Right atrium auricular region (tissue), 2 donors: ENCODE results near the gene RNASE4. TPM values are rescaled to one million over a fixed set of nuclear protein-coding genes. Genes with fewer than 3 reads are reported as not detected.

ENCODE experiments used
- DNase-seq: peaks from one replicate; pipeline ENCODE4 v3.0.0-alpha.2; 2019; ENCODE audit warnings: low spot score
- H3K27ac ChIP-seq, 2 donors: fragments of 200-600 bp; sonication (generic); 1 replicate in 1 of 2; 2 replicates in 1 of 2; pipeline ENCODE4 v1.5.1; 2016 to 2019
- H3K27me3 ChIP-seq, 2 donors: fragments of 200-600 bp; sonication (generic); one replicate each; pipeline versions ENCODE4 v1.5.1 to v1.6.0; 2017 to 2019
- H3K36me3 ChIP-seq: fragments of 200-600 bp; sonication (generic); one replicate; pipeline ENCODE4 v1.5.1; 2016
- H3K4me1 ChIP-seq, 2 donors: fragments of 200-600 bp; sonication (generic); one replicate each; pipeline versions ENCODE4 v1.5.1 to v1.6.0; 2017 to 2019
- H3K4me3 ChIP-seq, 2 donors: fragments of 200-600 bp; sonication (generic); 1 replicate in 1 of 2; 2 replicates in 1 of 2; pipeline ENCODE4 v1.5.1; 2017 to 2019; ENCODE audit warnings: mild to moderate bottlenecking in 1 of 2, moderate library complexity in 1 of 2
- H3K9me3 ChIP-seq, 2 donors: fragments of 200-600 bp; sonication (generic); one replicate each; pipeline ENCODE4 v1.5.1; 2019
- total RNA-seq, 2 donors: library from RNA; depleted of rRNA; stranded (reverse); fragments of >200 nt; gene quantifications; one replicate each; pipeline ENCODE4 v1.1.0, GENCODE V29; 2016
- TF ChIP-seq, protein P1 (sequence below), 2 donors: fragments of 200-600 bp; sonication (generic); IDR thresholded peaks; one replicate each; pipeline ENCODE4 v1.5.1; 2019; ENCODE audit warnings: antibody characterized with exemption in 2 of 2

Gene RNASE4
- total RNA-seq, 2 donors from 2014 or later = 19.5 to 44.4 TPM

DNA sequence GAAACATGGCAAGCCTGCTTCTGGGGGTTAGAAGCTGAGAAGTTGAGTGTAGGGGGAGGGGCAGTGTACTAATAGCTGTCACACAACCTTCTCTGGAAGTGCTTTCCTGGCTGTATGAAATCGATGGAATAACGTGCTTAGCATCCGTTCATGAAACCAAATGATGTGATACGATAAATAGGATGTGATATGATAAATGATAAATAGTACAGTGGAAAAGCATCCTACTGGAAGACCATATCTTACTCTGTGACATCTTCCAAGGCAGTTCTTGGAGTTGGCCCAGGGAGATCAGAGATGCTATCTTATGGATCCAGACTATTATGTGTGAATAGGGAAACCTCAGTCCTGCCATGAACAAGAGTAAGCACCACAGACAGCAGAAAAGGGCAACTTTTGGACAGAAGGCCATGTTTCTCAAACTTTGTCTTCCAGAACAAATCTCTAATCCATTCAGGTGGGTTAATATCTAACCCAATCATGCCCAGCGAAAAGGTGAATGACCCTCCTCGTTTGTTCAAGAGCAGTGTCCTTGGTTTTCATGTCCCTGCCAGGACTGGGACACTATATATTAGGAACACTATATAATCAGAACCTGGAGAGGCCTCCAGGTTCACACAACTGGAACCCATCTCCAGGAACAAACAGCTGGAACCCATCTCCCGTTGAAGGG lies 3.9 kb downstream of the RNASE4 start, which contains the start of gene ANG:
Gene ANG, plus strand, starts transcription at position 598 of the 673 bp plus-strand sequence. CDS start 4,801 bp downstream, outside the sequence.
- H3K4me1 ChIP-seq = peaks cover 0 to 12% of the 10 kb centered on the region in 2 donors
- no peaks in the 10 kb centered on the region for H3K9me3 ChIP-seq
- TF ChIP-seq, protein P1, sequence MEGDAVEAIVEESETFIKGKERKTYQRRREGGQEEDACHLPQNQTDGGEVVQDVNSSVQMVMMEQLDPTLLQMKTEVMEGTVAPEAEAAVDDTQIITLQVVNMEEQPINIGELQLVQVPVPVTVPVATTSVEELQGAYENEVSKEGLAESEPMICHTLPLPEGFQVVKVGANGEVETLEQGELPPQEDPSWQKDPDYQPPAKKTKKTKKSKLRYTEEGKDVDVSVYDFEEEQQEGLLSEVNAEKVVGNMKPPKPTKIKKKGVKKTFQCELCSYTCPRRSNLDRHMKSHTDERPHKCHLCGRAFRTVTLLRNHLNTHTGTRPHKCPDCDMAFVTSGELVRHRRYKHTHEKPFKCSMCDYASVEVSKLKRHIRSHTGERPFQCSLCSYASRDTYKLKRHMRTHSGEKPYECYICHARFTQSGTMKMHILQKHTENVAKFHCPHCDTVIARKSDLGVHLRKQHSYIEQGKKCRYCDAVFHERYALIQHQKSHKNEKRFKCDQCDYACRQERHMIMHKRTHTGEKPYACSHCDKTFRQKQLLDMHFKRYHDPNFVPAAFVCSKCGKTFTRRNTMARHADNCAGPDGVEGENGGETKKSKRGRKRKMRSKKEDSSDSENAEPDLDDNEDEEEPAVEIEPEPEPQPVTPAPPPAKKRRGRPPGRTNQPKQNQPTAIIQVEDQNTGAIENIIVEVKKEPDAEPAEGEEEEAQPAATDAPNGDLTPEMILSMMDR (IDR thresholded peaks at IDR 0.05) = no peak
- H3K27me3 ChIP-seq = no peaks in the 10 kb centered on the region
- H3K27ac ChIP-seq = no peak within 1 kb of the TSS
- DNase-seq = no peak
- no peaks in the 10 kb centered on the region for H3K36me3 ChIP-seq
- no peak within 1 kb of the TSS for H3K4me3 ChIP-seq

DNA sequence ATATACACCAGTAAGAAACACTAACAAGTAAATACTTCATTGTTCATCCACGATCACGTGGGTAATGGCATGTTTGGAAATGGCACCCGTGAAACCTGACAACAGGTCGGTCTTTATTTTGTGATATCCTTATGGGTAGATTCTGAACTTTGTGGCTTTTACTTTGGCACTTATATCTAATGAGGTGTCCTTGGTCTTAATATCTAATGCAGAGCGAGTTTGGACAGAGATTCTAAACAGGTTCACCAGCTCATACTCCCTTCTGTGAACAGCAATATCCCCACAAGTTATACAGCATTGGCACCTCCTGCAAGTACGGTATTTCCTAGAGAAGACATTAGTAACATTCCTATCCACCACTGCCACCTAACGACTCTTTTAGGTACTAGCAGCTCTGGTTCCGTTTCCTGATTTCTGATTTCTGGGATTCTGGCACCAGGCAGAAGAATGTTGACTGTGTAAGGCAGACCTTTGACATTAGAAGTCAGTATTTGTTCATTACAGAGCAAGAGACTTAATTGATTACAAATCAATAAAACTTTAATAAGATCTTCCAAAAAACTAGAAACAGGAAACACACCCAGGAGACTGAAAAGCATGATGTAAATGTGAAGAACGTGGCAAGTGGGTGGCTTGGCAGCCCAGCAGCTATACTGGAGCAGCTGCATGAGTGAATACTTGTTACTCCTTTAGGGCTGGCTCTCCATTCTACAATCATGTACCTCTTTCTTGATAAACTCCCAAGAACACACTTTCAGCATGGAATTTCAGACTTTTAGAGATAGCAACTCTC lies 6.7 kb downstream of the RNASE4 start:
- no peak overlapping the region for H3K27ac ChIP-seq
- peak; percentile 63 for DNase-seq
- H3K9me3 ChIP-seq = no peaks in the 10 kb centered on the region

DNA sequence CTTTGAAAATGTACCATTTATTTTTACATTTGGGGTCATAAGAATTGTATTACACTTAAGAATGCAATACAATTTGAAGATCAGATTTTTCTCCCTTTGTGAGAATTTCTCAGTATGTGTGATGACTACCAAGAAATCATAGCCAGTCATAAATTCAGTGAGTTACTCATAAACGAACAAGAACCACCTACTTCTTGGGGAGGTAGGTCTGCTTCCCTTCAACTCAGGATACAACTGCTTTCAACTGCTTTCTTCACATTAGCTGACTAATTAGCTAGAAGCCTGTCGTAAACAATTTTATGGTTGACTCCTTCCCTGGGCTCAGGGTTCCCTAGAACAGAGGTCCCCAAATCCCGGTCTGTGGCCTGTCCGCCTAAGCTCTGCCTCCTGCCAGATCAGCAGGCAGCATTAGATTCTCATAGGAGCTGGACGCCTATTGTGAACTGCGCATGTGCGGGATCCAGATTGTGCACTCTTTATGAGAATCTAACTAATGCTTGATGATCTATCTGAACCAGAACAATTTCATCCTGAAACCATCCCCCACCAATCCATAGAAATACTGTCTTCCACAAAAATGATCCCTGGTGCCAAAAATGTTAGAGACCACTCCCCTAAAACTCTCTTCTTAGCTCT lies 7.9 kb downstream of the RNASE4 start:
- H3K4me1 ChIP-seq = no peaks in the 10 kb centered on the region
- no peak overlapping the region for H3K4me3 ChIP-seq
- no peaks in the 10 kb centered on the region for H3K36me3 ChIP-seq
- TF ChIP-seq, protein P1 (IDR thresholded peaks at IDR 0.05) = no peak
- no peak for DNase-seq
- H3K27ac ChIP-seq = no peak overlapping the region
- no peaks in the 10 kb centered on the region for H3K9me3 ChIP-seq
- H3K27me3 ChIP-seq = no peaks in the 10 kb centered on the region

More for the DNA sequence above, 6.7 kb downstream of the RNASE4 start:
- no peaks in the 10 kb centered on the region for H3K36me3 ChIP-seq
- no peaks in the 10 kb centered on the region for H3K4me1 ChIP-seq
- TF ChIP-seq, protein P1 (IDR thresholded peaks at IDR 0.05) = peak; percentile 76 to 89
- H3K27me3 ChIP-seq = no peaks in the 10 kb centered on the region
- no peak overlapping the region for H3K4me3 ChIP-seq

DNA sequence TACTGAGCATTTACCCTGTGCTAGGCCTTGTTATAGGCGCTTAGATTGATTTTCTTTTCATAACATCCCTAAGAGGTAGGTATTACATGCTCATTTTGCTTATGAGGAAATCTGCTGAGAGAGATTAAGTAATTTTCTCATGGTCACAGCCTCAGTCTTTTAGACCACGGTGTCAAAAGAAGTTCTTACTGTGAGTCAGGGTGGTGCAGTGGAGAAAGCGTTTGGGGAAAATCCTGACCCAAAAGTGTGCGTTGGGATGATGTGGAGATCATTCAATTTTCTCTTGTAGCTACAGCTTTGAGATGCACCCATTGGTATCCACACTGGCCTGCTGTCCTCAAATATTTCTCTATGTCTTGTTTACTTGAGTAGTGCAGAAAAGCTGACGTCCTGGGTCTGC lies 12.4 kb downstream of the RNASE4 start:
- Histone ChIP-seq H3K27ac (no peak overlapping the region), H3K4me1 (no peaks in the 10 kb centered on the region), H3K27me3 (no peaks in the 10 kb centered on the region), H3K4me3 (no peak overlapping the region), H3K9me3 (no peaks in the 10 kb centered on the region), H3K36me3 (no peaks in the 10 kb centered on the region)
- TF ChIP-seq, protein P1 (IDR thresholded peaks at IDR 0.05) = no peak
- no peak for DNase-seq

DNA sequence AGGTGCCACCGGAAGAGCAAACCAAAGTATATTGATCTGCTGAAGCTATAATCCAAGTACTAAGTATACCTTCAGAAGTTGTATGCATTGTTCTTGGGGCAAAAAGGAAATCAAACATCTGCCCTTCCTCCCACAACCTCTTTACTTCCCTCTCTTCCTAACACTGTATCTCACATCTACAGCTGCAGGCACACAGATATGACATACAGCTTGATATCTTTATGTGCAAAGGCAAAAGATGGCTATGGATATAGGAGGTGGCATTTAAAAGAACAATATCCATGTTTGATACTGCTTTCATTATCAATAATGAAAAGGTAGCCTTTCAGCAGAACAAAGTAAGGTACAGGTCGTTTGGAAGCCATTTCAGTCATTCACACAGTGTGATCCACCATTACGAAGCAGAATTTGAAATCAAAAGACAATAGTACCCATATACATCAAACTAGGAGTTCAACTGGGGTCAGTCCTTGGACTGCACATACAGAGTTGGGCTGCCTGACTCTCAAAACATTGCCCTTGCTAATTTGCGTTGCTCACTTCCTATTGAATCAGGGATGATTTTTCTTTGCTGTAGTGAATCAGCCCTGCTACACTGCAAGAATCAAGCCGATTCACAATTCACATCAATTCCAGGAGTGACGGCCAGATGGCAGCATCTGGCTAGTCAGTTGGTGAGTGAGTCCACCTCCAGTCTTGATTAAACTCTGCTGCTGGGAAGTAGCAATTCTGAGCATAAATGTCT lies 13.1 kb downstream of the RNASE4 start:
- H3K27ac ChIP-seq = no peak overlapping the region
- H3K9me3 ChIP-seq = no peaks in the 10 kb centered on the region
- TF ChIP-seq, protein P1 (IDR thresholded peaks at IDR 0.05) = peak; percentile 38 to 86
- DNase-seq = peak; percentile 76
- H3K36me3 ChIP-seq = no peaks in the 10 kb centered on the region
- H3K4me3 ChIP-seq = no peak overlapping the region
- no peaks in the 10 kb centered on the region for H3K4me1 ChIP-seq
- H3K27me3 ChIP-seq = no peaks in the 10 kb centered on the region
